ENCODE results near the gene MTNR1A.

Gene MTNR1A

GRCh38 chr4:186569533-186570192, 14.3 kb upstream of the MTNR1A start:
- no peaks in the 10 kb centered on the region for H3K9me3 ChIP-seq (ENCODE audit: control insufficient read depth, insufficient read depth, low read length)
- H3K36me3 ChIP-seq (ENCODE audit: control insufficient read depth, low read length), result no peaks in the 10 kb centered on the region
- no peaks in the 10 kb centered on the region for H3F3A ChIP-seq (ENCODE audit: control insufficient read depth, insufficient read depth)
- no peak overlapping the region for H3K4me2 ChIP-seq (ENCODE audit: low read length)
- H3K27ac ChIP-seq (ENCODE audit: low read depth, low read length), result no peak overlapping the region
- no peaks in the 10 kb centered on the region for H4K20me1 ChIP-seq (ENCODE audit: control insufficient read depth, insufficient read depth, low read depth, low read length)
- TF ChIP-seq CTCF (IDR thresholded peaks at IDR 0.05; ENCODE audit: low read depth, low read length, poor library complexity, severe bottlenecking), result no peak
- TF ChIP-seq EZH2phosphoT487 (IDR thresholded peaks at IDR 0.05; ENCODE audit: borderline replicate concordance, low read length), result no peak
- no peaks in the 10 kb centered on the region for H3K27me3 ChIP-seq (ENCODE audit: control insufficient read depth, low read length)
- no peak overlapping the region for H3K4me3 ChIP-seq (ENCODE audit: low read length)
- H3K9me2 ChIP-seq (replicated peaks; ENCODE audit: control insufficient read depth, low read length), result no peaks in the 10 kb centered on the region
- no peaks in the 10 kb centered on the region for H3K79me2 ChIP-seq (ENCODE audit: control insufficient read depth, low read length)
- H3K4me1 ChIP-seq (ENCODE audit: control insufficient read depth, low read length), result no peaks in the 10 kb centered on the region

GRCh38 chr4:186566068-186566467, 10.7 kb upstream of the MTNR1A start:
- Histone ChIP-seq H3F3A (ENCODE audit: control insufficient read depth, insufficient read depth) (no peaks in the 10 kb centered on the region), H3K36me3 (ENCODE audit: control insufficient read depth, low read length) (no peaks in the 10 kb centered on the region), H3K4me2 (ENCODE audit: low read length) (no peak overlapping the region), H4K20me1 (ENCODE audit: control insufficient read depth, insufficient read depth, low read depth, low read length) (no peaks in the 10 kb centered on the region), H3K9me3 (ENCODE audit: control insufficient read depth, insufficient read depth, low read length) (no peaks in the 10 kb centered on the region), H3K27me3 (ENCODE audit: control insufficient read depth, low read length) (no peaks in the 10 kb centered on the region), H3K9me2 (replicated peaks; ENCODE audit: control insufficient read depth, low read length) (no peaks in the 10 kb centered on the region), H3K4me3 (ENCODE audit: low read length) (no peak overlapping the region), H3K4me1 (ENCODE audit: control insufficient read depth, low read length) (no peaks in the 10 kb centered on the region), H3K79me2 (ENCODE audit: control insufficient read depth, low read length) (no peaks in the 10 kb centered on the region), H3K27ac (ENCODE audit: low read depth, low read length) (no peak overlapping the region)
- TF ChIP-seq EZH2phosphoT487 (IDR thresholded peaks at IDR 0.05; ENCODE audit: borderline replicate concordance, low read length), result no peak
- TF ChIP-seq CTCF (IDR thresholded peaks at IDR 0.05; ENCODE audit: low read depth, low read length, poor library complexity, severe bottlenecking), result no peak

GRCh38 chr4:186563761-186564160, 8.4 kb upstream of the MTNR1A start:
- no peaks in the 10 kb centered on the region for H3K9me2 ChIP-seq (replicated peaks; ENCODE audit: control insufficient read depth, low read length)
- no peaks in the 10 kb centered on the region for H3K36me3 ChIP-seq (ENCODE audit: control insufficient read depth, low read length)
- H3K4me1 ChIP-seq (ENCODE audit: control insufficient read depth, low read length), result no peaks in the 10 kb centered on the region
- H3K4me3 ChIP-seq (ENCODE audit: low read length), result no peak overlapping the region
- no peaks in the 10 kb centered on the region for H4K20me1 ChIP-seq (ENCODE audit: control insufficient read depth, insufficient read depth, low read depth, low read length)
- no peaks in the 10 kb centered on the region for H3K9me3 ChIP-seq (ENCODE audit: control insufficient read depth, insufficient read depth, low read length)
- no peaks in the 10 kb centered on the region for H3F3A ChIP-seq (ENCODE audit: control insufficient read depth, insufficient read depth)
- H3K79me2 ChIP-seq (ENCODE audit: control insufficient read depth, low read length), result no peaks in the 10 kb centered on the region
- H3K27ac ChIP-seq (ENCODE audit: low read depth, low read length), result no peak overlapping the region
- H3K4me2 ChIP-seq (ENCODE audit: low read length), result no peak overlapping the region
- no peak for TF ChIP-seq EZH2phosphoT487 (IDR thresholded peaks at IDR 0.05; ENCODE audit: borderline replicate concordance, low read length)
- TF ChIP-seq CTCF (IDR thresholded peaks at IDR 0.05; ENCODE audit: low read depth, low read length, poor library complexity, severe bottlenecking), result no peak
- no peaks in the 10 kb centered on the region for H3K27me3 ChIP-seq (ENCODE audit: control insufficient read depth, low read length)
